NCI-H82 treated with DMSO at 0.1 percent for 48 hours (cell line): Measurements from ENCODE around the gene TXN.
"Not testable (repeated sequence)": the region's sequence is repeated elsewhere in the genome, so short reads cannot be mapped to it uniquely, and the experiment has no call there.

Experiments used
- DNase-seq: peaks from one replicate; lab custom pipeline; 2025; ENCODE audit not compliant: unreplicated experiment; lab: John Stamatoyannopoulos, UW

TXN gene

DNA sequence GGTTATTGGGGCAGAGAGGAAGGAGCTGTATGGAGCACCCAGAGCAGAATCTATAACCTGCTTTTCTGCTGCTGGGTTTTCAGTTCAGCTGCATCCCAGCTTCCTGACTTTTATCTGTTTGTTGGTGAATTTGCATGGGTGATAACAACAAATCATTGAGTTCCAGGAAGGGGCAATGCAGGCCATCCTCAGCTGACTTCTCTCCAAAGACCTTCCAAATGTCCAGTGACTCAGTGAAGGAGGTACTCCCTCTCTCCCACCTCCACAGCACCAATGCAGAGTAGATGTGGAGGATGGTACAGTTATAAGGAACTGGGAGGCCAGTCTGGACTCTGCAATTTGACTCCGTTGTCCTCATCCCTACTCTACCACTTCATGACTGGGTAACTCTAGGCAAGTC lies 1.6 kb upstream of the TXN start:
- DNase-seq, result no peak

DNA sequence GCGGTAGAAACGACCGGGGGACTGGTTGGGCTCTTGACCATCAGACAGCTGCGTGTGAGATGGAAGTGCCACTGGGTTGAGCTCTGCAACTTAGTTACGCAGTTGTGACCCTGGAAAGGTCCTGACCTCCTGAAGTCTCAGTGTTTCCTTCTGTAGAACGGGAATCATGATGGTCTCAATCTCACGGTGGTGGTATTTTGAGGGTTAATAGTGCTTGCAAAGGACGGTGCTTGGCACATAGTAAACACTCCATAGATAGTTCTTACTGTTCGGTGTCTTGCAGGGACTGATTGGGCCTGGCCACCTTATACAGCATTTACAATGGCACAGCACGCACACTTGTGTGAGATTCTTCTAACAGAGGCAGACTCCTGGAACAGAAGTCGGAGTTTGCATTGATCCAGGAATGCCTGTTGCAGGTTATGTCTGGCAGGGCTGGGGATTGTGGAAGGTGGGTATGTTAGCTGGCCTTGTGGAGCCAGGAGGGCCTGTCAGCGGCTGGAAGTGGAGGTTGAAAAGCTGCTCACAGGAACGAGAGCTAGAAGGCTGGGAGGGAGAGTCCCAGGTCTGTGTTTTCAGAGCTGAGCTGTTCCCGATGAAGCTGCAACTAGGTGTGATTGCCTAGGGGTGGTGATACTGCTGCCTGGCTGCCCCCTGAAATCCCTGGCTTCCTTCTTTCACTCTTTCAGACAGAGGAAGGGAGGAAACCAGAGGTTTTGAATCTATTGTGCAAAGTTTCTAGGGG lies 962 bp upstream of the TXN start:
- no peak for DNase-seq

DNA sequence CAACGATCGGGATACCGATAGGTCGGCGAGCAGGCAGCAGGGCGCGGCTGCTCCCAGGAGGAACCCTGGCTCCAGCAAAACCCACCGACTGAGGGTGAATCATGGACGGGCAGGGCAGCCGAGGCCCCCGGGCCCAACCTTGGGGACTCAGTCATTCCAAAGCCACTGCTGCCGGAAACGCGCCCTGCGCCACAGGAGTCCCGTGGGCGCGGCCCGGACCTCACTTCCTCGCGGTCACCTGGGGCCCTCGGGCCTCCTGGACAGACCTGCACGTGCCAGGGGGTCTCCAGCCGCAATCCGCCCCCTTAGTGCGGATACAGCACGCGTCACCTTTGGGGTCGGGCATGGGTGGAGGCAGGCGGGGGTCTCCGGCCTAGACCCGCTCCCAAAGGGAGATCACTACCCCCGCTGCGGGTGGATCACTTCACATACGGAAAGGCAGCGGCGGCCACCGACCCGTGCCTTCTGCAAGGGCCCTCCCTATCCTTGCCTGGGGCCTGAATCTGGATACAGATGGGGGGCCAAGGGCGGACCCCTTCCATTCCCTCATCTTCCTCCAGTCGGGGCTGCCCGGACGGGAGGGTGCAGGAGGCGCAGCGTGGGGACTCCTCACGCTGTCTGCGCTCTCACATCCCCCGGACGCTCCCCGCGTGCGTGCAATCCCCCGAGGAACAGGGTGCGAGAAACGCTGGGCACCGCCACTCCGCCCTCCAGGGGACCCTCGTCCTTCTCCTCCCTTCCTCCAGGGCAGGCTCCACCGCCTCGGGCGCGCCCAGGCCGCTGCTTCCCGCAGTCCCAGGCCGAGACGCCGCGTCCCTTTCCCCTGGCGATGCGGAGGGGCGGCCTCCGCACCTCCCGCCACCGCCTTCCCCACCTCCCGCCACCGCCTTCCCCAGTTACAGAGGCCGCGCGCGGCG lies 586 bp downstream of the TXN start:
- DNase-seq, result no peak

DNA sequence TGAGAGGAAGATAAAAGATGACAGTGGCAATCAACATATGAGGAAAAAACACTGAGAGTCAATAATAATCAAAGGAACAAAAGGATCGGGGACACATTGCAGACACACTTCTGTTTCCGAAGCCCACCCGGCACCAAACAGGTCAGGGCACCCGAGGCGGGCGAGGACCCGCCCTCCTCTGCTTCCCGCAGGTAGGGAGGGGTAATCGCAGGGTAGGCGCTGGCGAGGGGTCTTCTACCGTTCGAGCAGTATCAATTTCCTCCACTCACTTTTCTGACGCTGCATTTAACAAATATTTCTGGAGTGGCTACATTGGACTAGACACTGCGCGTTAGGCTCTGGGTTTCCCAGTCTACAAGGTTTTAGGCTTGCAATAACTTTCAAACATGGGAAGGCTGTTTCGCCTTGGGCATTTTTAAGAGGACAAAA lies 1.3 kb downstream of the TXN start:
- DNase-seq, result no peak

DNA sequence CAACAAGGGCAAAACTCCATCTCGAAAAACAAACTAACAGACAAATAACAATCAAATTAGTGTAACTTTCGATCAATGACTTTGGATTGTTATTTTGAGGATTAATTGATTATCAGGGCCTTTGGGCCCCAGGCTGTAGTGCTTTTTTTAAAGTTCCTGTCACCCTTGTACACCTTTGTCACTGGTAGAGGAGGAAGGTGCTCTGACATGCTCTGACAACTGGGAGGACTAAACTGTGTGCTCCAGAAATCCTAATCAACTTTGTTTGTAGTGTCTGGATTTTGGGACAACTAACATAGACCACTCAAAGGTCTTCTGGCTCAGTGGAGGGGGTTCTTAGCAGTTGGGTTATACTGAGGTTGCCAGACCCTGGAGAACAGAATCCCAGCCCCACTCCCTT lies 1.8 kb downstream of the TXN start:
- no peak for DNase-seq

DNA sequence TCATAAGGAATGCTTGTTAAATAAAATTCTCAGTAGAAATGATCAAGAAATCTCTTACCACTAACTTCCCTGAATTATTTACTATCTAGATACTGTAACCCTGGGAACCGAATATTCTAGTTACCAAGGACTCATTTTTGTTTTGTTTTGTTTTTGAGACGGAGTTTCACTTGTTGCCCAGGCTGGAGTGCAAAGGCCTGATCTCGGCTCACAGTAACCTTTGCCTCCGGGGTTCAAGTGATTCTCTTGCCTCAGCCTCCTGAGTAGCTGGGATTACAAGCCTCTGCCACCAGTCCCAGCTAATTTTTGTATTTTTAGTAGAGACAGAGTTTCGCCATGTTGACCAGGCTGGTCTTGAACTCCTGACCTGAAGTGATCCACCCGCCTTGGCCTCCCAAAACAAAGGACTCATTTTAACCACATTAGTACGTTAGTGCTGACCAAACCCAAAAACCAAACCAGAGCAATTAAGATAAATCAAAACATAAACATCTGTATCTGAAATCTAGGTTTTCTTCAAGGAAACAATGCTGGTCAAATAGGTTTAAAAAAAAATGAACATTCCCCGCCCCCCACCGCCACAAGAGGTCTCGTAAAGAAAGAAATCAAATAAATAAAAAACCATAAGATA lies 3.7 kb downstream of the TXN start:
- no peak for DNase-seq

DNA sequence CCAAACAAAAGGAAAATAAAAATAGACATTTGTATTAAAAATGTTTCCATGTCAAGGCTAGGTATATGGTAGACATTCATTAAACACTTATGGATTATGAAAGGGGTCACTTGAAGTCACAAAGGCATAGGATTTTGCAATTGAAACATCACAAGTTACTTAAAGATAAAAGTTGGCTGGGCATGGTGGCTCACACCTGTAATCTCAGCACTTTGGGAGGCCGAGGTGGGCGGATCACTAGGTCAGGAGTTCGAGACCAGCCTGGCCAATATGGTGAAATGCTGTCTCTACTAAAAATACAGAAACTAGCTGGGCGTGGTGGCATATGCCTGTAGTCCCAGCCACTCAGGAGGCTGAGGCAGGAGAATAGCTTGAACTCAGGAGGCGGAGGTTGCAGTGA lies 4.5 kb downstream of the TXN start:
- DNase-seq, result not testable (repeated sequence)

DNA sequence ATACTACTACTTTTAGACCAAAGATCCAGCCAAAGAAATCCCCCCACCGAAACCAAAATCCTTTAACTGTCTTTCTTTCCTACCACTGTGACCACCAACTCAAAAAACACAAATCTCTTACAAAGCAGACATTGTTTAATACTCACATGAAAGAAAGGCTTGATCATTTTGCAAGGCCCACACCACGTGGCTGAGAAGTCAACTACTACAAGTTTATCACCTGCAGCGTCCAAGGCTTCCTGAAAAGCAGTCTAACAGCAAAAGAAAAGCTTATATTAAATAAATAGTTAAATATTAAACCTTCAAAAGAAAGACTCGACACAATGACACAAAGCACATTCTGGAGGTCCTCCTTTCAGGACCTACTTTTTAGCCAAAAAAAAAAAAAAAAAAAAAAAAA lies 5.1 kb downstream of the TXN start:
- DNase-seq, result no peak

DNA sequence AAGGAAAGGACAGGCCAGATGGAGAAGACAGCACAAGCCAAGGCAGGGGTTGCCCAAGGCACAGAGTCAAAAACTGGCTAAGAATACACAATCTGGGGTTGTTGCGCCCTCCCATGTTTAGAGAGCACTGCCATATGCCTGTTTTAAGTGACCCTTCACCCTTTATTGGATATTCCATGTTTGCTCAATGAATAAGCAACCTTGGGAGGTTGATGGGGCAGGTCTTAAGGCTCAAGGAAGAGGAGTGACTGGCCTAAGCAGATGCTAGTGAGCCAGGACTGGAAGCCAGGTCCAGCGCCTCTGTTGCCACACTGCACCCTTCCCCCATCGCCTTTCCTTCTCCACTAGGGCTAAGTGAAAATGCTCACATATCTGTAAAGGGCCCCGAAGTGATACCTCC lies 6.7 kb downstream of the TXN start:
- no peak for DNase-seq

DNA sequence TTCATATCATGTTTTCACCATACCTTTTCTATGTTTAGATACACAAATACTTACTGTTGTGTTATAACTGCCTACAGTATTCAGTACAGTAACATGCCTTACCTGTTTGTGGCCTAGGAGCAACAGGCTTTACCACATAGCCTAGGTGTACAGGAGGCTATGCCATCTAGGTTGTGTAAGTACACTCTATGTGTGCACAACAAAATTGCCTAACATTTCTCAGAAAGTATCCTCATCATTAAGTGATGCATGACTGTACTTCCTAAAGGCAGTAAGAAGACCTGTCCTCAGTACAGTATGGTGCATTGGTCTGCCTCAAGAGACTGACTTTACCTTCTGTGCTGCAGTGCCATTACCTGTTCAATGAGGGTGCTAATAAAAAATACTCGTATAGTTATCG lies 7.9 kb downstream of the TXN start:
- no peak for DNase-seq

DNA sequence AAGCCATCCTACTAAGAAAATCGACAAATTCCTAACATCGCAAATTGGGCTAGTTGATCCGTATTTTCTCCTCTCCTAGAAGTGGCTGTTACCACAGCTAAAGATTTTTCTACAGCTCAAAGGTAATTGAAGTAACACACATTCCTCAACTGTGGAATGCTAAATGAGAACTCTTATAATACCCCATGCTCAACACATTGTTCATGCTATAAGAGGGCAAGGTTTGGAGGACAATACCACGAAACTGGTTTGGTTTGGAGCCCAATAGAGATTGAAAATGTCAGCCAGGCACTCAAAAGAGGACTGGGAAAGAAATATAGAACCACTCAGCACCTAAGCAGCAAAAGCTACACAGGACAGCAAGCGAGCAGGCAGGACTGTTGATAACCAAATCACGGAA lies 10.1 kb downstream of the TXN start:
- DNase-seq, result no peak

DNA sequence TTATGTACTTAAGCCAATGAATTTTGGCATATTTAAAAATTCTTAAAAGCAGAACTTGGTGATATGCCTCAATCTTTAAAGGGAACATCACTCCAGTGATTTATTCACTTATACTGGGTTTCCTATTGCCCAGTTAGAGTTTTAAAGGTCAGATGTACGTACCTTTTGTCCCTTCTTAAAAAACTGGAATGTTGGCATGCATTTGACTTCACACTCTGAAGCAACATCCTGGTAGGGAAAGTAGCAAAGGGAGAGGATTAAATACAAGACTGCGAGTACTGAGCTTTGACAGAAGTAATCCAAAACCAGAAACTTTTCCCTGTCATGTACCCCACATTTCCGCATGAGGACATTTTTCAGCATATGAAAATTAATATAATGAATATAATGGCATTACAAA lies 11.7 kb downstream of the TXN start:
- no peak for DNase-seq

DNA sequence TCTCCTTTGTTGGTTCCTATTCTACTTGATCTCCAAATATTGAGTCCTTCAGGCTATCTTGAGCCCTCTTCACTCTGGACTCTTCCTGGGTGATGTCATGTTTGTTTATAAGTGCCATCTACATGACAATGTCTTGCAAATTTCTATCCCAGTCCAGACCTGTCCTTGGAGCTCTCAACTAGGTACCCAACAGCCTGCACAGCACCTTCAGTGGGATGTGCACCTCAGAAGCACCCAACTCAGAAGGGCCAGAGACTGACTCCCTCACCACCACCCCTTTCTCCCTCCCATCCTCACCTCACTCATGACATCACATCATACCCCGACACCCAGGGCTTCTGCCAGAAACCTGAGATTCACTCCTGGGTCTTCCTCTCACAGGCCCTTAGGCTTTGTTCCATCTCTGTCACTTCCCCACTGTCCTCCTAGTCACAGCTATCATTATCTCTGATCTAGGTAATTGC lies 14.4 kb downstream of the TXN start:
- no peak for DNase-seq

DNA sequence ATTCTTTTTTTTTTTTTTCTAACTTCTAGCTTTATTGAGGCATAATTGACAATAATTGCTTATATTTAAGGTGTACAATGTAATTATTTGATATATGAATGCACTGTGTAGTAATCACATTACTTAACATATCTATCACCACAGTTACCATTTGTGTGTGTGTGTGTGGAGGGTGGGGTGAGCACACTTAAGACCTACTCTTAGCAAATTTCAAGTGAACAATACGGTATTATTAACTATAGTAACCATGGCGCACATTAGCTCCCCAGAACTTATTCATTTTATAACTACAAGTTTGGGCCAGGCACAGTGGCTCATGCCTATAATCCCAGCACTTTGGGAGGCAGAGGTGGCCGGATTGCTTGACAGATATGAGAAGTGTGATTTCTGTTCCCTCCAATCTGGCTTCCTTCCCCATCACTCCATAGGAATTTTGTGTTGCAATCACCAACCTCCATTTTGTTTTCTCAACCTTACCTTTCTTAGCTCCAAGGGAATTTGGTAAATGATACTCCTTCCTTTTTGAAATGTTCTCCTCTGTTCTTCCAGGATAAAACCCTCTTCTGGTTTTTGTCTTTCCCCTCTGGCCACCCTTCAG lies 14.9 kb downstream of the TXN start:
- no peak for DNase-seq

DNA sequence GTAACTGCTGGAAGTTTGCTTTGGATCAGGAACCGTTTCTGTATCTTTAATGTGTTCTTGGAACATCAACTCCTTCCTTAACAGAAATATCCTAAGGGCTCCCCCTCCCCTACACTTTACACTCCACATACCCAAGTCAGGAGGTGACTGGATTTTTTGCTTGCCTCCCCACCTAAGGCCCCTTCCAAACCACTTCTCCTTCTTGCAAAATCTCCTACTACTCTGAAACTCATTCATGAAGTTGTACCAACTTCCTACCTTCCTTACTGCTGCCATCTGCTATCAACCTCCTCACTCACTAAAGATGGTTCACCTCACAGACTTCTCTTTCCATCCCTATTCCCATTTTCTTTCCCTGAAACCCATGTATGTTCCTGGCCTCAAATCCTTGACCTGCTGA lies 16.1 kb downstream of the TXN start:
- no peak for DNase-seq

DNA sequence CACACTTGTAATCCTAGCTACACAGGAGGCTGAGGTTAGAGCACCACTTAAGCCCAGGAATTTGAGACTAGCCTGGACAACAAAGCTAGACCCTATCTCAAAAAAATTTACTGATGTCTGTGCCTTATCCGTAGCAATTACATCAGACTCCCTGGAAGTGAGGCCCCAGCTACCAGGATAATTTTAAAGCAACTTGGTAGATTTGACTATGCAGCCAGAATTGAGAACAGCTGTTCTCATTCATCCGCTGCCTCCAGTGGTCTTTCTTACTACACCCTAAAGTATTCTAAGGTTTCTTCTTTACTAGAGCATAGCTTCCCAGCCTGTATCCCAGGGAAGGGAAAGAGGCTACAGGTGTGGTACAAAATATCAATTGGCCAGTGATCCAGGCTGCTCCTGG lies 28.0 kb downstream of the TXN start:
- DNase-seq, result no peak

DNA sequence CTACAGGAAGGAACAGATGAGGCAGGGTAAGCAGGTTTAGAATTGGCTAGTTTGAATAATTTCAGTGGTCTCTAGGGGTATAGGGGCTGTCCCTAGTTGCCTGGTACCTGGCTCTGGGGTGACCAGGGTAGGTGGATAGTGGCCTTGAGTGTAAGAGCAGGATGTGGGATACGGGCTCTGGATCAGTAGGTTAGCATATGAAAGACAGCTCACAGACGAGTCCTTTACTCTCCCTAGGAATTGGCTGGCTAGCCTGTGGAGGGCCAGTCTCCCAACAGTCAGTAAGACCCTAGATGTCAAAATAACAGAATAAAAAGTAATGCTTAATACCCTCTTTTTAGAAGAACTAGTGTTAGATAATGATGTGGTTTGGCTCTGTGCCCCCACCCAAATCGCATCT lies 31.7 kb downstream of the TXN start:
- DNase-seq, result no peak

DNA sequence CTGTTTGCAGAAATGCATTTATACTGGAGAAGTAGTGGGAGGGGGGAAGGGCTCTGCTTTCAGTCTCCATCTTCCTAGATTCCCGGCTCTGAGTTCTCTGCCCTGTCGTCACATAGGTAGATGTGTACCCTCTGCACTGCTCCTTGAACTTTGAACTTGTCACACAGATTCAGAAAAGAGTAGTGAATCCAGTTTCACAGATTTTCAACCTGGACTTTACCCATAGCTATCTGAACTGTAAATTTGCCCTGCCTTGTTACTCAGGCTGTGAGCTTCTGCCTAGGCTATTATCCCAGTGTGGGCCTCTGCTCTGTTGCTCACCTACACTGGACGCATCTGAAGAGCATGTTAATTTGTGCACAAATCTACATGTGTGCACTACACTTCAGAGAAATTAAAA lies 35.5 kb downstream of the TXN start:
- DNase-seq, result no peak

DNA sequence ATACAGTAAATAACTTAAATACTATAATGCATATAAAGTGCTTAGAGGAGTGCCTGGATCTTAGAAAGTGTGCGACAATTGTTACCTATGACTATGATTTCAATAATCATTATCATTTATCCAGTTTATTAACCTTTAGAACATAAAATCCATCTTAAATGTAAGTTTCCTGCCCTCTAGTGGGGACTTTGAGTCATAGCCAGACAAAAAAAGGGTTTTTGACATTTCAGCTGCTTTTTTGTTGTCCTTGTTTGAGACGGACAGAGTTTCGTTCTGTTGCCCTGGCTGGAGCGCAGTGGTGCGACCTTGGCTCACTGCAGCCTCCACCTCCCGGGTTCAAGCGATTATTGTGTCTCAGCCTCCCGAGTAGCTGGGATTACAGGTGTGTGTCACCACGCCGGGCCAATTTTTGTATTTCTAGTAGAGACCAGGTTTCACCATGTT lies 38.6 kb downstream of the TXN start:
- DNase-seq, result no peak

DNA sequence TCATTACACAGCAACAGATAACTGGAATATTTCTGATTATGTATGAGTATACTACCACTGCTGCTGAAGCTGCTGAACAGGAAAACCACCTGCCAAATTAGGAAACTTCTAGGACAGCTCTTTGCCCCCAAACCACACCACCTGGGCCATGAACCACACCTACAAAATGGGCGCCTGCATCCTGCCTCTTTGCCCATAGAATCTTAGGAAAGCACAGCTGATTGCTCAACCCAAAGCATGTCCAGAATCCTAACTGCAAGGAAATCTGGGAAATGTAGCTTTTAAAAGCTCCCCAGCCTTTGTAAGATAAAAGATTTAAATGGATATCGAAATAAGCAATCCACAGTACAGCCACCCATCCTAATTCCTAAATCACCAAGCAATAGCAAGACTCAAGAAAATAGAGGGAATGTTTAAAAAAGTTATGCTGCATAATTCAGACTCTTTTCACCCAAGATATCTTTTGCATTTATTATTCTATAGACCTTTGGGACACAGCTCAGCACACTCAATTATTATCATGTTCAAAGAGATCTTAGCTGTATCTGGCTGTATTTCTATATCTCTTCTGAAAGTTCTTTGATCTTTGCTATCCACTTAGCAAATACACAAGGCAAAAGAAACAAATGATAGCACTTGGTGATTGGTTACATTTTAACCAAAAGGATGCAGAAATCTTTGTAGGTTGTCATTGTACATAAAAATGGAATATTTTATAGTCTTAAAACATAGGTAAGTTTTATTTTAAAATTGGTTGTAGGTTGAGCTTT lies 41.5 kb downstream of the TXN start:
- no peak for DNase-seq

DNA sequence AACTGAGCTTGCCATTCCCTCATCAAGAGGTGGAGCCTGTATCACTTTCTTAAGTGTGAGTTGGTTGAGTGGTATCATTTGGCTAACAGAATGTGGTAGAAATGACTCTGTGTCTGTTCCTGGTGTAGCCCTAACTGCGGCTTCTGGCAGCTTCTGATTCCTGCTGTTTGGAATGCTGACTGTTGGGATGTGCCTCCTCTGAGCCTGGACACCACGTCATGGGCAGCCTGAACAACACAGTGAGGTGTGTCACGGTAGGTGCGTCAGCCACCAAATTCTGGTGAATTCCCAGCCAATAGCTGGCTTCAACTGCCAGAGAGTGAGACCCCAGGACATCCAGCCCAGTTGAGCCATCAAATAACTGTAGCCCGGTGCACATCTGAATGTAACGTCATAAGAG lies 42.2 kb downstream of the TXN start:
- DNase-seq, result no peak
